Cerebellar nuclear complex (tissue), 1 donor: ENCODE data around the gene GK.
"Not testable (repeated sequence)": the region's sequence is repeated elsewhere in the genome, so short reads cannot be mapped to it uniquely, and the experiment has no call there.

Experiments
- DNase-seq, 2 experiments: peaks; one replicate each; lab custom pipeline; 2025; lab: John Stamatoyannopoulos, UW

The GK gene

DNA sequence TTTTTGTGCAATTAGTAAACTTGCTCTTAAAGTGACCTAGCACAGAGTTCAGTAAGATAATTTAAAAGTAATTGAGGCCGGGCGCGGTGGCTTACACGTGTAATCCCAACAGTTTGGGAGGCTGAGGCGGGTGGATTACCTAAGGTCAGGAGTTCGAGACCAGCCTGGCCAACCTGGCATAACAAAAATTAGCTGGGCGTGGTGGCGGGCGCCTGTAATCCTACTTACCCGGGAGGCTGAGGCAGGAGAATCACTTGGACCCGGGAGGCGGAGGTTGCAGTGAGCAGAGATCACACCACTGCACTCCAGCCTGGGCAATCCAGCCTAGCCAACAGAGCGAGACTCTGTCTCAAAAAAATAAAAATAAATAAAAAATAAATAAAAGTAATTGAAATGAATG lies 1.2 kb downstream of the GK start:
- DNase-seq: not testable (repeated sequence)

DNA sequence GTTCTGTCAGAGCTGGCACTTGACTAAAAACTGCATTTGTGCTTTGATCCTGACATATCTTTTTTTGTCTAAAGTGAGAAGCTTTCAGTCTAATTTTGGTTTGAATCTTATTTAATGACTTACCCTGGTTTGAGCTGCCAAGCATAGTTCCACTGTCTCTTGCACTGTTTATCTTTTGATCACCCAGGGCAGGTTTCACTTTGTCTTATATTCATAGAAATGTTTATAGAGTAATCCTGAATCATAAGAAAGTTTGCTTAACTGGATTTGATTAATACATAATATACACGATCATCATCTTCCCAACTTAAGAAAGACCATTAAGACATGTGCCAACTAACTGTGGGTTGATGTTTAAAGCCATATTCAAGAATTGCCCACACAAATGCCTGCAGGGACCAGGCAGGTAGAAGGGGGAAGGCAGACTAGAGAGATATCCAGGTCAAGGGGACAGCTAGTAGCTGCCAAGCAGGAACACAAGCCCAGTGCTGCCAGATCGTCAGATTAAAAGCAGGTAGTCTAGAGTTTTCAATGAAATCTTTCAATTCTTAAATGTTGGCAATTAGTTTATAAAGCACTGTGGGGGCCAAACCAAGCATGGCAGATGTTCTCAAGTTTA lies 1.9 kb downstream of the GK start:
- no peak for DNase-seq

DNA sequence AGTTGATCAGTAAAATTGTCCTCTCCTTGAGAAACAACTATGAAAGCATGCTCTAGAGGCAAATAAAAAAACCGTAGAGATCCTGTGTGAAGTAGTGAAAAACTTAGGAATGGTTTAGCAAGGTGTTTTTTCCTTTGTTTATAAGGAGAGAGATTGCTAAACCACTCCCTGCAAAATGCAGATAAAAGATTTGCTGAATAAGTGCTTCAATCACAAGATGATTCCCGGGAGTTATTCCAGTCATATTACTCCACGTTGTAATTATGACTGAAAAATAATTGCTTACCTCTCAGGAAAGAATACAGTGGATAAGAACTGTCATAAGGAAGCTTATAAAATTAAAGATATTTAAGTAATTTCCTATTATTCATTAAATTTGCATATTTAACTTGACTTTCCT lies 2.8 kb downstream of the GK start:
- no peak for DNase-seq

DNA sequence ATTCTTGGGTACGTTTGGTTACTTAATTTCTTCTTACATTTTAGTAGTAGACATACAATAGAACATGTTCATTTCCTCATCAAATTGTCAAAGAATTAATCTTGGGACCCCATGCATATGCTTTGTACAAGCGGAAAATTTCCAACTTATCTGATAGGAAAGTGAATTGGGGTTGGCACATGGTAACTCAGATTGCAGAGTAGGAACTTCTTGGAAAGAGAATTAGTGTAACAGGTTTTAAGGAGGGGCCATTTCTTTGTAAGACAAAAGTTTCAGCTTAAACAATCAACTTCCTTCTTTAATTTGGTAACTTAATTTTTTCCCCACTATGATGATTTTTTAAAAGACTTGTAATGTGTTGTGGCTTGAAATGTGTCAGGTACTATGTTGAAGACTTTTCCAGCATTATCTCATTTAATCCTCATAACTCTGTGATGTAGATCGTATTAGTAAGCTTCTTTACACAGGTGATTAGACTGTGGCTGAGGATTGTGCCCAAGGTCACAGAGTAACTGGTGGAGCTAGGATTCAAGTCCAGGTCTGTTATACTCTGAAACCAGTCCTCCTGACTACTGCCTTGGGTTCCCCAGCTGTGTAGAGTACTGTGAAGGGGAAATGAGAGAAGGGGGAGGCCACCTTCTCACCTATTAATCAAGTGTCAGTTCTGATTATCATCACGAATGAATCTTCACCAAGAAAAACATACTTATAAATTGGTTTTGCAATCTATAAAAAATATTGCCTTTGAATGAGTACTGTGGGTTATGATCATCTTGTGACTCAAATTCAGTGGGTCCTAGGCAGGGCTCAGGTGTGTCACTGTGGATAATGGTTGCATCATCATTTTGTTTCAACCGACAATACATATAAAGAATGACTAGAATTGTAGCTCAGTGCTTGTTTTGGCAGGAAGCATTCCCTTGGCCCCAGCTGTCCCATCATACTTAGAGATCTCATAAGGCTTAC lies 4.3 kb downstream of the GK start:
- no peak for DNase-seq

DNA sequence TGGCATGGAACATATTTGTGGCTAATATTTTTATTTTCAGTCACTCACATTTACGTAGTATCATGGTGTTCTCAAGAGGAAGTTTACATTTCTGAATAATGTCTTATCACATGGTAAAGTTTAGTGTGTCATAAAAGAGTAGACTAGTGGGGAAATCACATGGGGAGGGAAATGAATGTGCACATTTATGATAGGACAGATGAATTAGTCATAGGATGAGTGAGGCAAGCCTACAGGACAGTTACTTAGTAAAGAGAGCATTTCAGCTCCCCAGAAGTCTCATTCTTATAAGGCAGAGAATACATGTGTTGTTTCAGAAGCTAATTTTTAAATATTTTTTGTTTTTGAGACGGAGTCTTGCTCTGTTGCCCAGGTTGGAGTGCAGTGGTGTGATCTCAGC lies 6.2 kb downstream of the GK start:
- DNase-seq: no peak

DNA sequence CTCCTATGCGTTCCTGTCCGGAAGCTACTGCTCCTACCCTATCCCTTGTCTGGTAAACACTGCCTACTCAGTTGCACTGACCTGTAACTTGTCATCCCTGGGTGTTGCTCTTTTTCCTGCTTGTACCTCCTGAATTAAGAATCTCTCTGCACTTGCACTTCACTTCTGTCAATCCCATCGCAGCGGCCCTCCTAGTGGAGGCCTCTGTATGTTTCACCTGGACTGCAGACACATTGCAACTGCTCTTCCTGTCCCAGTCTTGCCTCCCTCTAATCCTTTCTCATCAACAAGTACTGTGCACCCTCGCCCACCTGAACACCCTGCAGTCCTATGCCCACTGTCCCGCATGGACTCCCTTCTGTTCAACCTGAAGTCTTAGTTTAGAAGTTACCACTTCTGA lies 8.0 kb downstream of the GK start:
- no peak for DNase-seq

DNA sequence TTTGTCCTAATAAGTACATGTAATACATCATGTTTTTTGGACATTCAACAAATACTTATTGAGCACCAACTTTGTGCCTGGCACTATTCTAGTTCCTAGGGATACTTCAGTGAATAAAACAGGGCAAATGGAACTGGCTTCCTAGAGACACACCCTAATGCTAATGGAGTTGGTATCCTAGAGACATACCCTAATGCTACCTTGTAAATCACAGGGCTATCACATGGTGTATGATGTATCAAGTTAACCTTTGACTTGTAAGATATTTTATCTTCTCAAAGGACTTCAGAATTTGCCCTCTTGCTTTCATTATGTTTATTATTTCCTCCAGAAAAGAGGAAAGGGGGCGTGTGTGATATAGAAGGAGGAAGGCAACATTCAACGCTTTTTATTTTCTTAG lies 10.1 kb downstream of the GK start:
- no peak for DNase-seq

DNA sequence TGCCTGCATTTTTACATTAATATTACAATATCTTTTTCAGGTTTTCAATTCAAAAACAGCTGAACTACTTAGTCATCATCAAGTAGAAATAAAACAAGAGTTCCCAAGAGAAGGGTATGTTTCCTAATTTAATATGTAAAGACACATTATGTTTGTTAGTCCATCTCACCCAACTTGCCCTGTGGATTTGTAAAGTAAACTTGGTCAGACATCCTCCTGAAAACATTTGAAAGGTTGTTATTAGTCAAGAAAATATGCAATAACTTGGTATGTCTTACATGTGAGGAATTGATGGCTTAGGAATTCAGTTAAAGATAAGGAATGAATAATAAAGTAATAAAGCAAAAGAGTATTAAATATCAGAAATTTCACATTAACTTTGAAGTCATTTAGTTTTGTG lies 12.2 kb downstream of the GK start:
- DNase-seq: no peak

DNA sequence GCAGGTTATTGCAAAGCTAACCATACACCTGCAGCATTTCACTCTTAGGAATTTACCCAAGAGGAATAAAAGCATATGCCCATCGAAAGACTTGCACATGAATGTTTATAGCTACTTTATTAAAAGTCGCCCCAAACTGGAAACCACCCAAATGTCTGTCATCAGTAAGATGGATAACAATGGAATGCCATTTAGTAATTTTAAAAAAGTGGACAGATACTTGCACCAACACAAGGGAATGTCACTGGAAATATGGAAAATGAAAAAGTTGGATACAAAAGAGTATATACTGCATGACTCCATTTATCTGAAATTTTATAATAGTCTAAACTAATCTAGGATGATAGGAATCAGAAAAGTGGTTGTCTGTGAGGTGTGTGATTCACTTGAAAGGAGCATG lies 12.9 kb downstream of the GK start:
- DNase-seq: no peak

DNA sequence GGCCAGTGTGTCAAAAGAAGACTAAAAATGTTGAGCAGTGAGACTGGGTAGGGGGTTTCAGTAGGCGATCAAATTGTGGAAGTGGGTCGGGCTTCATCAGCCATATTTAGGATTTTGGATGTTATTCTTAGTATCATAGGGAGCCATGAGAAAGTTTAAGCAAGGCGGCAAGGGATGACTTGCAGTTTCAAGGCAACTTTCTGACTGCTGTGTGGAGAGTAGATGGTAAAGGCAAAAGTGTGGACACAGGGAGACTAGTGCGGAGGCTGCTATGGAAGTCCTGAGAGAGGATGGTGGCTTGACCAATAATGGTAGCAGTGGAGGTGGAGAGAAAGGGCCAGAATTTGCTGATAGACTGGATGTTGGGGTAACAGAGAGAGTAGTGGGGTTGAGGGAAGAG lies 15.4 kb downstream of the GK start:
- DNase-seq: no peak

DNA sequence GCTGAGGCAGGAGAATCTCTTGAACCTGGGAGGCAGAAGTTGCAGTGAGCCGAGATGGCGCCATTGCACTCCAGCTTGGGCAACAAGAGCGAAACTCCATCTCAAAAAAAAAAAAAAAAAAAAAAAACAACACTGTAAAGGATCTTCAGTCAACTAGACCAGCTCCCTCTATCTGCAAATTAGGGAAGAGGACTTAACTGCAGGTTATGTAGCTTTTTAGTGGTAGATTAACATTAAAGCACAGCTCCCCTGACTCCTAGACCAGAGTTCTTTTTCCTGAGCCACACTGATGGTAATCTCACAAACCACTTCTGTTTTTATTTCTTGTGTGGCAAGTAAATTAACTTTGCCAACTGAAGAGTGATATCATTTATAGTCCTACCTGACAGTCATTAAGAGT lies 18.0 kb downstream of the GK start:
- not testable (repeated sequence) for DNase-seq

DNA sequence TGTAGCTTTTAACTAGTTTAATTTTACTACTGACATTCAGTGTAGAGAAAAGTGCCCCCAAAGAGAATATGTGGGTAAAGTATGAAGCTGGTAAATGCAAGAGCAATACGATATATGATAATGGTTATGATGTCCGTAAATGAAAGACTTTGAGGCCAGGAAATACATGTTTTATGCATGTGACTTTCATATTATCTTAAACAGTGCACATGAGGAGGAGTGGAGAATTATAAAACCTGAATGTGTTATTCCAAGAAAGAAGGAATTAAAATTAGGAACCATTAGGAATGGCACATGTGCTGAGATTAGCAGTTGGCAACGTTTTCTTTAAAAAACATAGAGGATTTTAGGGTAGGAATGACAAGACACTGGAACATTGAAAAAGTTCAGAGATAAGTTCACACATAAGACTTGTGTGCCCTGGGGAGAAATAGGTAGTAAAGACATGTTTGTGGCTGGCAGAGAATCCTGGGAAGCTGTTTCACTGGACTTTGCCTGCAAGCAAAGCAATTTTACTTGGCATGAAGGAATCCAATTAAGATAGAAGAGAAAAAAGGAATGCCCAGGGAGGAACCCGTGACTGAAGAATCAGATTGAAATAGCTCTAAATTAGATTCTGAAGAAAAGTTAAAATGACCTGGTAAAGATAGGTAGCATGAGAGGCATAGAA lies 20.0 kb downstream of the GK start:
- DNase-seq: no peak

DNA sequence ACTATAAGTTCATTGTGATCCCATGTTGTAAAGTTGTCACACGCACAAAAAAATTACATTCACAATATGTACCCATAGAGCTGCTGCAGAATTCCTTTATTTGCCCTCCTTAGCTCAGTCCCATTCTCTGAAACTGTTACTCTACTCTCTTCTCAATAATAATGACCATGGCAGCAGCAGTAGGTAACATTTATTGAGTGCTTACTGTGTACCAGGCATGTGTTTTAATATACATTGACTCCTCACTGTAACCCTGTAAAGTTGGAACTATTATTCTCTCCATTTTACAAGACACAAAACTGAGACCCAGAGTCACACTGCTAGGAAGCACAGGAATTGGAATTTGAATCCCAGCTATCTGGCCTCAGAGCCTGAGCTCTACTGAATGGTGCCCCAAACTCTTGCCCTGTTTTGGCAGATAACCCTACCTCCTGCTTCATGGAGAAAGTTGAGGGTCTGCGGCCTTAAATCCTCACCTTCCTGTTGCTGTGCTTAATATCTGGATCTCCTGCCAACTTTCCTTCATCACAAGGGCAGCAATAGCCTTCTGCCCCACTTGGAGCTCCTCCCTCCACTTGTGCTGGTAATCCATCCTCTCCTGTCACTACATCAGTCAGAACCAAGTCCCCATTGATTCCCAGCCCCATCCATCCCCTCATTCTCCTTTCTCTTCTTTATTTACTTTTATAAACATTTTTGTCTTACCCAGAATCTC lies 20.8 kb downstream of the GK start:
- no peak for DNase-seq

DNA sequence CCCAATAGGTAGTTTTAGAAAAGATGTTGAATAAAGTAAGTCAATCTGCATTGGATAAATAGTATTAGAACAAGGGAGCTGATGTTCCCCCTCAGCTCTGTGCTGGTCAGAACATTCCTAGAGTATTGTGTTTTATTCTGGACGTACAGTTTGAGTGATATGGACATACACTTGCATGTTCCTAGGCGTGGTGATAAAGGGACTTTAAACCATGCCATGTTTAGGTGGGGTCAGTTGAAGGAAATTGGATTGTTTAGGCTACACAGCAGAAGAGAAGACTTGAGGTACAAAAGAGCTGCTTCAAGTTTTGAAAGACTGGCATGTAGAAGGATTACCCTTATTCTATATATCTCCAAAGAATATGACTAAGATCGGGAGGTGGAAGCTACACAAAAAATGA lies 21.6 kb downstream of the GK start:
- DNase-seq: no peak

DNA sequence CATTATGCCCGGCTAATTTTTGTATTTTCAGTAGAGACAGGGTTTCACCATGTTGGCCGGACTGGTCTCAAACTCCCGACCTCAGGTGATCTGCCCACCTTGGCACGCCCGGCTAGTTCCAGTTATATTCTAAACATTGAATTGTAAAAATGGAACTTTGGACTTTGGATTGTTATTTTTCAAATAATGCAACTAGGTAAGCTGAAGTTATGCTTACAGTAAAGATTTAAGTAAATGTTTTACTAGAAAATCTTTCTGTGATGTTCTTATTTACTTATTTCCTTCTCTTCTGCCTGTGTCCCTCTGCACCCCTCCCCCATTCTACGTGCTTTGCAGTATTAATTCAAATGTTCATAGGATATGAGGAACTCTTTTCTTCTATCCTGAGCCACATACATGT lies 26.1 kb downstream of the GK start:
- DNase-seq: no peak

DNA sequence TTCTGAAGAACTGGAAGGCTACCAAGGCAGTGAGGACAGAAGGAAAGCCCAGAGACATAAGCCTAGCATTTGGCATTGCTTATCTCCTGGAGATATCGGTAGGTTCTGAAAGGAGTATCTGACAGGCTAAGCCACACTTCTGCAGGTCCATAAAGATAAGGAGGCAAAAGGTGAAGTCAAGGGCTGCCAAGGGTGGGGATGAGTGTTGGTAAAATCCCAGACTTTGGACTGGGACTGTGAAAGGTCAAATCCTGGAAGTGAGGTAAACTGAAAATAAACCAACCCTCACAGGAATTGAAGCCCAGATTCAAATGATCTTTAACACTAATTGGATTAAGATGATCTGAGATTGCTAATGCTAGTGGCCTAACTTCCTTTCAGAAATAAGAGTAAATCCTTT lies 27.4 kb downstream of the GK start:
- no peak for DNase-seq

DNA sequence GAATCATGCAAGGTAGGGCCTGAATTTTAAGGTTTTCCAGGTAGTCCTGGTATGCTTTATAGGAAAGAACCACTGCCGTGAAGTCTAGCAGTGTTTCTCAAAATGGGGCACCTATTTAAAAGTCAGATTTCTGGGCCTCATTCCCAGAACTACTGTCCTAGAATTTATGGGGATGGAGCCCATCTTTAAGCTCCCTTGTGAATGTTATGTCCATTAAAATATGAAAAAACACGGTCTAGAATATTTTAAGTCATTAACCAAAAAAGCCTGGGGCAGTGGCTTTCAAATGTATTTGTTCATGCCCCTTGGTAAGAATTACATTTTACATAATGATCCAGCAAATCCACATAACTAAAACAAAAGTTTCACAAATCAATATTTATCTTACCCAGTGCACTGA lies 35.4 kb downstream of the GK start:
- no peak for DNase-seq

DNA sequence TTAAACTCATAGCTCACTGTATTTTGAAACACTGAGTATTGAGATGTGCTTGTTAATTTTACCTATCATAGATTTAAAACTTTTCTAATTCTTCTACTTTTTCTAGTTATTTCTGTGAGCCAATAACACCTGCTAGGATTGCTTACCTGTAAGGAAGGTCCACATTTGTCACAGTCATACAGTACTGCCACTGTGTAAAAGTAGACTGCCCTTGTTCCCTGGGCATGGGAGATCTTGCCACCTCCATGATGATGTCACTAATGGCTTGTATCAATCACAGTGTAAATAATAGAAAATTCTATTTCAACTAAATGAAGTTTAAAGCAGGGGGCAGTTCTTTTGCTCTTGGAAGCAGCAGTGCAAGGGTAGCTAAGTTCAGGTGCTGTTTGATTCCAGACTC lies 35.9 kb downstream of the GK start:
- no peak for DNase-seq

DNA sequence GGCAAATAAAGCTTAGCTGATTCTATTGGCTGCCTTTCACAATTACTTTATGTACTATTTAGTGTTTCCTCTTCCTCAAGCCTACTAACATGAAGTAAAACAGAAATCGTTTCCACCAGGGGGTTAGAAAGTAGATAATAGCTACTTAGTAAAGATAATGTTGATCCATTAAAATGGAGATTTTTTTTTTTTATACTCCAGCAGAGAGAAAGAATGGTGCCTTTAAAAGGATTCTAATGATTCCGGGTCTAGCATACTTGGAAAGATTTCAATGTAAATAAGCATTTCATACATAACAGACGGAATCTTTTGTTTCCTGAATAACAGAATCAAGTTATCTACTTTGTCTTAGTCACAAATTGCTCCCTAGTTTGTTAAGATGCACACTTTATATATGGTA lies 37.1 kb downstream of the GK start:
- DNase-seq: no peak

DNA sequence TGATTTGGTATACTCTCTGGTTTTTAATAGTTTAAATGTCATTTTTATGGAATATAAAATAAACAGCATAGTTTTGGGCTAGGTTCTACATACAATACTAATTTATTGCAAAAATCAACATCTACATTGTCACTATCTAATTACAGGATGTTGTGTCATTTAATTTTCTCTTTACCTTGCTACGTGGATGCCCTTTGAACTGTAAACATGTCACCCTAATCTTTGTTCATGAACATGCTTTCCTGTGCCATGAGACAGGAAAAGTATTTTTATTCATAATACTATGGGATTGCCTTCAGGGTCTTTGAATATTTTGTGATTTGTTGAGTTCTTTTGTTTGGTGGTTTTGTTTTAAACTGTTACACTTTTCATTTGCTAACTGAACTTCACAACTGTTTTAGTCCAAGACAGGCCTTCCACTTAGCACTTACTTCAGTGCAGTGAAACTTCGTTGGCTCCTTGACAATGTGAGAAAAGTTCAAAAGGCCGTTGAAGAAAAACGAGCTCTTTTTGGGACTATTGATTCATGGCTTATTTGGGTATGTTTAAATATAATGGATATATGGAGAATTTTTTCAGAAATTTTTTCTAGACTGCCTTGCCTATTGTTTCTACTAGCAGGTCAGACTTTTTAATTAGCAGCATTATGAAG lies 40.9 kb downstream of the GK start:
- DNase-seq: no peak

DNA sequence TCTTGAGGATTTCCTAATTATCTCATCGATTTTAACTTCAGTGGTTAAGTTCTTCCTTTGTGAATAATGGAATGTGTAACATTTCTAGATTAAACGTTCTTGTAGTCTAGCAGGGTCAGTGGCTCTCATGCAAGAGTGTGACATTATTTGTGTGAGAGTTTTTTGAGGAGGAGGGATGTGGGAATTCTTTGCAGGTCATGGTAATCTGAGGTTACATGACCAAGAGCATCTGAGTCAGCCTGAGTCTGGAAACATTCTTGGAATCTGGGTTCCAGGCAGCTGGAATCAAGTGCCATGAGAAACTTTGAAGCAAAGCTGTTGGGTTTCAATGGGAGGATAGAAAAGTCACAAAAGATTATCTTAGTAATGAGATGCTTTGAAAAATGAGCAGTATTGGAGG lies 49.5 kb downstream of the GK start:
- DNase-seq: no peak

DNA sequence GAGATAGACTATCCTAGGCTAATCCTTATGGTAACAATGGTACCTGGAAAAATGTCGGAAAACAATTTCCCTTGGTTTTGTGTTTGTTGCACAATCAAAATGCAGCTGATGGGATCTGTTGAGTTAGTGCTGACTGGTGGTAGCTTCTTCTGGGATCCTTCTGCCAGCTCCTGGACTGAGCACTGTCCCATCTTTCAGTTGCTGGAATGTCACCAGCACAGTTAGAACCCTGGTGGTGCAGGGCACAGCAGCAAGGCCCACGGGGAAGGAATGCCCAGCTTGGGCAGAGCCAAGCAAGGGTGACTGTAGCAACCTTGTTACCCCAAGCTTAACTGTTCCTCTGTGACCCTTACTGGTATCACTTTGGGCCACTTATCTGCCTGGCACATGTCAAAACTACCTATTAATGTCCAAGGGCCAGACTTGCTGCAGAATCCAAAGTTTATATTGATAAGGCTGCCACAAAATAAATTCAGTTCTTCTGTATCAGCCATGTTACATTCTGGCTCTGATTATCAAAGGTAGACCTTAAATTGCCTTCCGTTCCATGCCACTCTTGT lies 53.1 kb downstream of the GK start:
- DNase-seq: no peak
